WTC11 (cell line): ENCODE results near the gene ACKR3.

Experiments
- AFF4 ChIP-seq: sonication (generic); formaldehyde crosslinking; IDR thresholded peaks from 2 replicates; pipeline ENCODE4 v1.8.1; 2023; ENCODE audit warnings: mild to moderate bottlenecking, missing genetic modification reagents, borderline replicate concordance
- CREM ChIP-seq: sonication (generic); formaldehyde crosslinking; IDR thresholded peaks from 2 replicates; pipeline ENCODE4 v1.8.1; 2022; ENCODE audit warnings: mild to moderate bottlenecking, missing genetic modification reagents, moderate library complexity
- JUN ChIP-seq: sonication (generic); formaldehyde crosslinking; IDR thresholded peaks from 2 replicates; pipeline ENCODE4 v1.8.0; 2023; ENCODE audit warnings: mild to moderate bottlenecking, missing genetic modification reagents
- NR2C2 ChIP-seq: sonication (generic); formaldehyde crosslinking; IDR thresholded peaks from 2 replicates; pipeline ENCODE4 v1.8.0; 2022; ENCODE audit warnings: mild to moderate bottlenecking, missing genetic modification reagents
- NR3C1 ChIP-seq: sonication (generic); formaldehyde crosslinking; conservative IDR thresholded peaks from 2 replicates; pipeline ENCODE4 v1.8.1; 2023; ENCODE audit warnings: low read depth, mild to moderate bottlenecking, missing genetic modification reagents
- RORB ChIP-seq: fragments of 250-450 bp; sonication (Bioruptor Pico); IDR thresholded peaks from 2 replicates; pipeline ENCODE4 v1.9.0; 2021; ENCODE audit warnings: mild to moderate bottlenecking
- TCF7 ChIP-seq: sonication (generic); formaldehyde crosslinking; IDR thresholded peaks from 2 replicates; pipeline ENCODE4 v1.8.0; 2022; ENCODE audit warnings: mild to moderate bottlenecking, low read depth, missing genetic modification reagents, moderate library complexity
- ZNF121 ChIP-seq: sonication (generic); formaldehyde crosslinking; IDR thresholded peaks from 2 replicates; pipeline ENCODE4 v1.8.0; 2023; ENCODE audit warnings: missing genetic modification reagents
- TF ChIP-seq, protein P1 (sequence below): sonication (generic); formaldehyde crosslinking; conservative IDR thresholded peaks from 2 replicates; pipeline ENCODE4 v1.8.1; 2022; ENCODE audit warnings: mild to moderate bottlenecking, missing genetic modification reagents
- TF ChIP-seq, protein P2 (sequence below): fragments of 200-600 bp; IDR thresholded peaks from 2 replicates; pipeline ENCODE4 v1.8.0; 2022; ENCODE audit warnings: antibody characterized with exemption
- TF ChIP-seq, protein P3 (sequence below): sonication (generic); formaldehyde crosslinking; IDR thresholded peaks from 2 replicates; pipeline ENCODE4 v1.8.0; 2022; ENCODE audit warnings: mild to moderate bottlenecking, missing genetic modification reagents
- TF ChIP-seq, protein P4 (sequence below): sonication (generic); formaldehyde crosslinking; IDR thresholded peaks from 2 replicates; pipeline ENCODE4 v1.8.0; 2022; ENCODE audit warnings: missing genetic modification reagents

- TF ChIP-seq, protein P1, sequence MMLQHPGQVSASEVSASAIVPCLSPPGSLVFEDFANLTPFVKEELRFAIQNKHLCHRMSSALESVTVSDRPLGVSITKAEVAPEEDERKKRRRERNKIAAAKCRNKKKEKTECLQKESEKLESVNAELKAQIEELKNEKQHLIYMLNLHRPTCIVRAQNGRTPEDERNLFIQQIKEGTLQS (CRISPR knock-in tag), result no peak
- TF ChIP-seq, protein P2, sequence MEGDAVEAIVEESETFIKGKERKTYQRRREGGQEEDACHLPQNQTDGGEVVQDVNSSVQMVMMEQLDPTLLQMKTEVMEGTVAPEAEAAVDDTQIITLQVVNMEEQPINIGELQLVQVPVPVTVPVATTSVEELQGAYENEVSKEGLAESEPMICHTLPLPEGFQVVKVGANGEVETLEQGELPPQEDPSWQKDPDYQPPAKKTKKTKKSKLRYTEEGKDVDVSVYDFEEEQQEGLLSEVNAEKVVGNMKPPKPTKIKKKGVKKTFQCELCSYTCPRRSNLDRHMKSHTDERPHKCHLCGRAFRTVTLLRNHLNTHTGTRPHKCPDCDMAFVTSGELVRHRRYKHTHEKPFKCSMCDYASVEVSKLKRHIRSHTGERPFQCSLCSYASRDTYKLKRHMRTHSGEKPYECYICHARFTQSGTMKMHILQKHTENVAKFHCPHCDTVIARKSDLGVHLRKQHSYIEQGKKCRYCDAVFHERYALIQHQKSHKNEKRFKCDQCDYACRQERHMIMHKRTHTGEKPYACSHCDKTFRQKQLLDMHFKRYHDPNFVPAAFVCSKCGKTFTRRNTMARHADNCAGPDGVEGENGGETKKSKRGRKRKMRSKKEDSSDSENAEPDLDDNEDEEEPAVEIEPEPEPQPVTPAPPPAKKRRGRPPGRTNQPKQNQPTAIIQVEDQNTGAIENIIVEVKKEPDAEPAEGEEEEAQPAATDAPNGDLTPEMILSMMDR, result no peak
- TF ChIP-seq NR2C2 (CRISPR knock-in tag) (no peak), JUN (CRISPR knock-in tag) (no peak), RORB (CRISPR knock-in tag) (no peak), ZNF121 (CRISPR knock-in tag) (no peak), AFF4 (CRISPR knock-in tag) (no peak), NR3C1 (CRISPR knock-in tag) (no peak), CREM (CRISPR knock-in tag) (no peak), TCF7 (CRISPR knock-in tag) (no peak)
- TF ChIP-seq, protein P3, sequence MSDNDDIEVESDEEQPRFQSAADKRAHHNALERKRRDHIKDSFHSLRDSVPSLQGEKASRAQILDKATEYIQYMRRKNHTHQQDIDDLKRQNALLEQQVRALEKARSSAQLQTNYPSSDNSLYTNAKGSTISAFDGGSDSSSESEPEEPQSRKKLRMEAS (CRISPR knock-in tag), result no peak
- TF ChIP-seq, protein P4, sequence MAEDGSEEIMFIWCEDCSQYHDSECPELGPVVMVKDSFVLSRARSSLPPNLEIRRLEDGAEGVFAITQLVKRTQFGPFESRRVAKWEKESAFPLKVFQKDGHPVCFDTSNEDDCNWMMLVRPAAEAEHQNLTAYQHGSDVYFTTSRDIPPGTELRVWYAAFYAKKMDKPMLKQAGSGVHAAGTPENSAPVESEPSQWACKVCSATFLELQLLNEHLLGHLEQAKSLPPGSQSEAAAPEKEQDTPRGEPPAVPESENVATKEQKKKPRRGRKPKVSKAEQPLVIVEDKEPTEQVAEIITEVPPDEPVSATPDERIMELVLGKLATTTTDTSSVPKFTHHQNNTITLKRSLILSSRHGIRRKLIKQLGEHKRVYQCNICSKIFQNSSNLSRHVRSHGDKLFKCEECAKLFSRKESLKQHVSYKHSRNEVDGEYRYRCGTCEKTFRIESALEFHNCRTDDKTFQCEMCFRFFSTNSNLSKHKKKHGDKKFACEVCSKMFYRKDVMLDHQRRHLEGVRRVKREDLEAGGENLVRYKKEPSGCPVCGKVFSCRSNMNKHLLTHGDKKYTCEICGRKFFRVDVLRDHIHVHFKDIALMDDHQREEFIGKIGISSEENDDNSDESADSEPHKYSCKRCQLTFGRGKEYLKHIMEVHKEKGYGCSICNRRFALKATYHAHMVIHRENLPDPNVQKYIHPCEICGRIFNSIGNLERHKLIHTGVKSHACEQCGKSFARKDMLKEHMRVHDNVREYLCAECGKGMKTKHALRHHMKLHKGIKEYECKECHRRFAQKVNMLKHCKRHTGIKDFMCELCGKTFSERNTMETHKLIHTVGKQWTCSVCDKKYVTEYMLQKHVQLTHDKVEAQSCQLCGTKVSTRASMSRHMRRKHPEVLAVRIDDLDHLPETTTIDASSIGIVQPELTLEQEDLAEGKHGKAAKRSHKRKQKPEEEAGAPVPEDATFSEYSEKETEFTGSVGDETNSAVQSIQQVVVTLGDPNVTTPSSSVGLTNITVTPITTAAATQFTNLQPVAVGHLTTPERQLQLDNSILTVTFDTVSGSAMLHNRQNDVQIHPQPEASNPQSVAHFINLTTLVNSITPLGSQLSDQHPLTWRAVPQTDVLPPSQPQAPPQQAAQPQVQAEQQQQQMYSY (CRISPR knock-in tag), result no peak
Observed at GRCh38 chr2:236552212-236552542, 17.4 kb upstream of the ACKR3 start.
